Fibroblast of lung (primary cell): ENCODE results near the gene ALPG. TPM values are rescaled to one million over a fixed set of nuclear protein-coding genes. Genes with fewer than 3 reads are reported as not detected.
"Not testable (repeated sequence)": the region's sequence is repeated elsewhere in the genome, so short reads cannot be mapped to it uniquely, and the experiment has no call there.

Experiments
- DNase-seq, 2 donors: peaks; one replicate each; pipeline versions ENCODE4 v3.0.0 to v3.0.0-alpha.2; 2010; ENCODE audit warnings: low read depth in 2 of 2
- H2AFZ ChIP-seq: 2 replicates; pipeline ENCODE4 v1.5.1; 2012; ENCODE audit warnings: low read length, control low read depth, inconsistent platforms
- H3K27ac ChIP-seq: 2 replicates; pipeline ENCODE4 v1.5.1; 2011; ENCODE audit warnings: low read length, control low read depth; ENCODE audit not compliant: insufficient read depth
- H3K27me3 ChIP-seq: 2 replicates; pipeline ENCODE4 v1.5.1; 2011; ENCODE audit warnings: mild to moderate bottlenecking, low read length; ENCODE audit not compliant: control insufficient read depth, insufficient read depth
- H3K36me3 ChIP-seq: 2 replicates; pipeline ENCODE4 v1.5.1; 2011; ENCODE audit warnings: low read length; ENCODE audit not compliant: control insufficient read depth, insufficient read depth
- H3K4me1 ChIP-seq: 2 replicates; pipeline ENCODE4 v1.5.1; 2011; ENCODE audit warnings: low read length; ENCODE audit not compliant: control insufficient read depth, insufficient read depth; ENCODE audit errors: extremely low read depth
- H3K4me2 ChIP-seq: 2 replicates; pipeline ENCODE4 v1.5.1; 2011; ENCODE audit warnings: low read length, control low read depth; ENCODE audit not compliant: insufficient read depth; ENCODE audit errors: extremely low read depth
- H3K4me3 ChIP-seq, 4 experiments: fragments of 200-600 bp in 1 of 4; sonication (generic) in 1 of 4; replicated peaks in 1 of 4; 2 replicates each; pipeline ENCODE4 v1.5.1; 2011 to 2016; ENCODE audit warnings: low read length in 4 of 4, low read depth in 3 of 4, mild to moderate bottlenecking in 3 of 4, control low read depth in 2 of 4, inconsistent platforms in 1 of 4, mixed read lengths in 1 of 4; ENCODE audit not compliant: insufficient read depth in 1 of 4; ENCODE audit errors: control extremely low read depth in 1 of 4
- H3K79me2 ChIP-seq: 2 replicates; pipeline ENCODE4 v1.5.1; 2012; ENCODE audit warnings: mild to moderate bottlenecking, low read length, inconsistent platforms; ENCODE audit not compliant: control insufficient read depth, insufficient read depth
- H3K9ac ChIP-seq: 2 replicates; pipeline ENCODE4 v1.5.1; 2011; ENCODE audit warnings: mild to moderate bottlenecking, low read length, control low read depth; ENCODE audit not compliant: insufficient read depth
- H3K9me3 ChIP-seq: 2 replicates; pipeline ENCODE4 v1.5.1; 2012; ENCODE audit warnings: low read depth, low read length; ENCODE audit not compliant: control insufficient read depth, insufficient read depth
- H4K20me1 ChIP-seq: 2 replicates; pipeline ENCODE4 v1.5.1; 2011; ENCODE audit warnings: low read length; ENCODE audit not compliant: control insufficient read depth, insufficient read depth; ENCODE audit errors: extremely low read depth
- CTCF ChIP-seq, 2 donors: IDR thresholded peaks in 1 of 2; conservative IDR thresholded peaks in 1 of 2; 1 replicate in 1 of 2; 2 replicates in 1 of 2; pipeline ENCODE4 v1.5.1; 2011 to 2012; ENCODE audit warnings: low read length in 2 of 2, control low read depth in 1 of 2, inconsistent platforms in 1 of 2, low read depth in 1 of 2, mild to moderate bottlenecking in 1 of 2
- EZH2 ChIP-seq: IDR thresholded peaks from 2 replicates; pipeline ENCODE4 v1.5.1; 2012; ENCODE audit warnings: low read length, control low read depth, mild to moderate bottlenecking; ENCODE audit errors: missing control alignments
- polyA plus RNA-seq, 2 donors: library from polyadenylated mRNA; depleted of rRNA in 1 of 2; stranded (reverse) in 1 of 2; unstranded in 1 of 2; fragments of >200 nt; gene quantifications; 2 replicates each; pipeline ENCODE4 v1.2.1, GENCODE V29; 2011 to 2012; ENCODE audit warnings: missing spikeins in 1 of 2
- total RNA-seq: library from RNA; depleted of rRNA; stranded (reverse); fragments of >200 nt; gene quantifications from 2 replicates; pipeline ENCODE4 v1.2.1, GENCODE V29; 2014

Gene ALPG
- total and polyA plus RNA-seq, 2 donors (not counting 1 experiment from before 2014, with no cell fraction given) = not detected

DNA sequence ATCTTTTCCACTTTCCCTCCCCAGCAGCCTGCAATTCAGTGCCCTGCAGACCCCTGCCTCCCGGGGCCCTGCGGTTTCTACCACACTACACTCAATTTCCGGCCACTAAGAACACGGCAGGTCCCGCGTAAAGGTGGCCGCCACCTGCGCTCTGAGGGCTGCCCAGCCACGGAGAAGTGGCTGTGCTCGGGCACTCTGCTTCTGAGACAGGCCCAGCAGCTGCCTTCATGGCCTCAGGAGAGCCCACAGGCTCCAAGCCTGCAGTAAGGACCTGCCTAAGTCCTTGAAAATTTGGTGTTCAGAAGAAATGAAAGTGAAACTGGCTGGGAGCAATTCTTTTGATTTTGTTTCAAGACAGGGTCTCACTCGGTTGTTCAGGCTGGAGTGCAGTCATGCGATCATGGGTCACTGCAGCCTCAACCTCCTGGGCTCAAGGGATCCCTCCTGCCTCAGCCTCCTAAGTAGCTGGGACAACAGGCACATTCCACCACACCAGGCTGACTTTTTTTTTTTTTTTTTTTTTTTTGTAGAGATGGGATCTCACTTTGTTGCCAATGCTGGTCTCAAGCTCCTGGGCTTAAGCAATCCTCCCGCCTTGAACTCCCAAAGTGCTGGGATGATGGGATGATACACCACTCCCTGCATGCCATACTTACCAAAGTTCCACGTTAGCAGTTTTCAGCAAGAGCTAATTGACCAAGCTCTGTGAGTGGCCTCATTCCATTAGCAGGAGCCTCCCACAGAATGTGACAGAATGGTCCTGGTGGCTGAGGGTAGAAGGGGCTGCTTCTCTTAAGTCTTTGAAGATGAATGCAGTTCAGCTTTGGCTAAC, 42.6 kb upstream of the ALPG start:
- Histone ChIP-seq H3K4me2 (peak overlapping the region; percentile 56), H3K27ac (no peak overlapping the region), H3K36me3 (no peaks in the 10 kb centered on the region), H3K27me3 (no peaks in the 10 kb centered on the region), H3K9me3 (no peaks in the 10 kb centered on the region), H3K4me1 (no peaks in the 10 kb centered on the region), H4K20me1 (no peaks in the 10 kb centered on the region), H3K4me3 (no peak overlapping the region), H3K79me2 (no peaks in the 10 kb centered on the region), H3K9ac (no peak overlapping the region), H2AFZ (no peak overlapping the region)
- TF ChIP-seq EZH2 (no peak), CTCF (conservative IDR thresholded peaks at IDR 0.05 in 1 of 2, IDR thresholded peaks at IDR 0.05 in 1 of 2; ENCODE audit: low read depth in 1 of 2, low read length in 2 of 2) (no peak)
- peak in 1 of 2 donors; percentile 23 for DNase-seq

- not testable (repeated sequence) for H3K9ac ChIP-seq, DNase-seq, H3K79me2 ChIP-seq, H3K36me3 ChIP-seq, H3K4me2 ChIP-seq, H3K4me1 ChIP-seq, H3K4me3 ChIP-seq, H3K9me3 ChIP-seq, H4K20me1 ChIP-seq, H2AFZ ChIP-seq, H3K27ac ChIP-seq, H3K27me3 ChIP-seq
Observed at GRCh38 chr2:232364806-232365594, 41.6 kb upstream of the ALPG start.

DNA sequence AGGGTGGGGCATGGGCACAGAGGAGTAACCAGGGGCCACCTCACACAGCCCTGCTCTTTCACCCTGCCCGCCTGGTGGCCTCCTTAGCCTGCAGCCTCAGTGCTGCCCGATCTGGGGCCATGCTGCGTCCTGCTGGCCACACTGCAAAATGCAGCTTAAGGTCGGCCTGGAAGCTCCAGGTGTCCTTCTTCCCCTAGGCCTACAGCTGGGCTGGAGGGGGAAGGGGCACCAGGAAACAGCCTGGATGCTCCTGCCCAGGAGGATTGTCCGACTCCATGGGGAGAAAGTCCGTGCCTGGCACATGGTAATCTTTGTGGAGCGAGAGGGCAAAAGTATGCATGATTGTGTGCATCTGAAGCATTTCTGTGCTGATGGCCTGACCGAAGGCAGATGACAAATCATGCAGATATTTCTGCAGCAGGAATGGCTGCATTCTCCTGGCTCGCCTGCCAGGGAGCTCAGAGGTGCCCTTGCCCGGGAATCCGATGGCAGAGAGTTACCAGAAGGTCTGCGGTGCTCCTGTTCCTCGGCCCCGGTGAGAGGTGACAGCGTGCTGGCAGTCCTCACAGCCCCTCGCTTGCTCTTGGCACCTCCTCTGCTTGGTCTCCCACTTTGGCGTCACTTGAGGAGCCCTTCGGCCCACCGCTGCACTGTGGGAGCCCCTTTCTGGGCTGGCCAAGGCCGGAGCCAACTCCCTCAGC, 40.9 kb upstream of the ALPG start:
- Histone ChIP-seq H2AFZ (no peak overlapping the region), H3K9me3 (no peaks in the 10 kb centered on the region), H3K27me3 (no peaks in the 10 kb centered on the region), H3K27ac (no peak overlapping the region), H3K4me3 (no peak overlapping the region), H4K20me1 (no peaks in the 10 kb centered on the region), H3K4me2 (no peak overlapping the region), H3K4me1 (no peaks in the 10 kb centered on the region), H3K9ac (no peak overlapping the region), H3K36me3 (no peaks in the 10 kb centered on the region), H3K79me2 (no peaks in the 10 kb centered on the region)
- TF ChIP-seq CTCF (conservative IDR thresholded peaks at IDR 0.05 in 1 of 2, IDR thresholded peaks at IDR 0.05 in 1 of 2; ENCODE audit: low read depth in 1 of 2, low read length in 2 of 2) (peak; percentile 15 to 46), EZH2 (no peak)
- DNase-seq = peak in 1 of 2 donors; percentile 56

DNA sequence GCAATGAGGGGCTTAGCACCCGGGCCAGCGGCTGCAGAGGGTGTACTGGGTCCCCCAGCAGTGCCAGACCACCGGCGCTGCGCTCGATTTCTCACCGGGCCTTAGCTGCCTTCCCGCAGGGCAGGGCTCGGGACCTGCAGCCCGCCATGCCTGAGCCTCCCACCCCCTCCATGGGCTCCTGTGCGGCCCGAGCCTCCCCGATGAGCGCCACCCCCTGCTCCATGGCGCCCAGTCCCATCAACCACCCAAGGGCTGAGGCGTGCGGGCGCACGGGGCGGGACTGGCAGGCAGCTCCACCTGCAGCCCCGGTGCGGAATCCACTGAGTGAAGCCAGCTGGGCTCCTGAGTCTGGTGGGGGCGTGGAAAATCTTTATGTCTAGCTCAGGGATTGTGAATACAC, 40.2 kb upstream of the ALPG start:
- H3K9ac ChIP-seq, H2AFZ ChIP-seq, H4K20me1 ChIP-seq, H3K36me3 ChIP-seq, H3K4me3 ChIP-seq, H3K4me2 ChIP-seq, H3K9me3 ChIP-seq, H3K79me2 ChIP-seq, H3K27ac ChIP-seq, DNase-seq, H3K27me3 ChIP-seq, H3K4me1 ChIP-seq: not testable (repeated sequence)
